Calu3 (cell line): ENCODE measurements around the gene ADCYAP1R1. TPM values are rescaled to one million over a fixed set of nuclear protein-coding genes. Genes with fewer than 3 reads are reported as not detected.

ENCODE experiments used
- BruUV-seq: library from RNA; stranded (reverse); fragments of 400-500 nt; replicated peaks from 2 replicates; lab custom pipeline; 2021; lab: Mats Ljungman, UMichigan
- CTCF ChIA-PET: fragments of 300-600 bp; sonication (Branson Sonifier 250); formaldehyde crosslinking; loops from one replicate; lab custom pipeline; 2022; ENCODE audit warnings: antibody characterized with exemption; lab: Charles Lee
- DNase-seq: peaks from one replicate; pipeline ENCODE4 v3.0.0; 2022
- H3K27ac Mint-ChIP-seq: one replicate; pipeline ENCODE4 v1.8.0; 2022; ENCODE audit warnings: mixed read lengths; ENCODE audit not compliant: unreplicated experiment
- H3K27me3 Mint-ChIP-seq: one replicate; pipeline ENCODE4 v1.8.0; 2022; ENCODE audit warnings: mixed read lengths; ENCODE audit not compliant: unreplicated experiment
- H3K36me3 Mint-ChIP-seq: one replicate; pipeline ENCODE4 v1.8.0; 2022; ENCODE audit warnings: mild to moderate bottlenecking, moderate library complexity, mixed read lengths; ENCODE audit not compliant: insufficient read depth, unreplicated experiment
- H3K4me1 Mint-ChIP-seq: one replicate; pipeline ENCODE4 v1.8.0; 2022; ENCODE audit warnings: mild to moderate bottlenecking, low read depth, mixed read lengths; ENCODE audit not compliant: unreplicated experiment
- H3K4me3 Mint-ChIP-seq: one replicate; pipeline ENCODE4 v1.8.0; 2022; ENCODE audit warnings: mild to moderate bottlenecking, low read depth, moderate library complexity, mixed read lengths; ENCODE audit not compliant: unreplicated experiment
- H3K9me3 Mint-ChIP-seq: one replicate; pipeline ENCODE4 v1.8.0; 2022; ENCODE audit warnings: low read depth, mixed read lengths; ENCODE audit not compliant: unreplicated experiment
- intact Hi-C: fragments of 100-400 bp; cut with micrococcal nuclease; formaldehyde crosslinking; loops from one replicate; pipeline ENCODE4 v1.10.0; 2022; ENCODE audit not compliant: unreplicated experiment
- total RNA-seq: library from RNA; stranded (reverse); gene quantifications from 2 replicates; pipeline ENCODE4 v1.2.3, GENCODE V29; 2022
- TF ChIP-seq, protein P1 (sequence below): fragments of 200-600 bp; IDR thresholded peaks from one replicate; pipeline ENCODE4 v1.8.0; 2022; ENCODE audit warnings: antibody characterized with exemption; ENCODE audit not compliant: unreplicated experiment

The ADCYAP1R1 gene
- total RNA-seq, 1 experiment from 2014 or later = not detected

DNA sequence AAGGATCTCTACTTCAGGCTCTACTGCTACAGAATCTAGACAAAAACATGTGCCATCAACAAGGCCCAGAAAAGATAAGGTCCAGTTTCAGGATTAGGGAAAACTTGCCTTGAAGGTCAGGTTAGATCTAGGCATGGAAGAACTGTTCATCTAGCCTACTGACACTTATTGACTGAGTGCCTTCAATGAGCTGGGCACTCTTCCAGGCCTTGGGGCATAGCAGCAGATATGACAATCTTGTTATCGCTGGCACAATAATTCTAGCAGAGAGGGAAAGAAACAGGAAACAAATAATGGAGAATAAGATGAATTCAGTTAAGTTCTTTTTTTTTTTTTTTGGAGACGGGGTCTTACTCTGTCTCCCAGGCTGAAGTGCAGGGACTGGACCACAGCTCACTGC, 71.6 kb downstream of the ADCYAP1R1 start:
- Mint-ChIP-seq H3K4me1 (peaks cover 7% of the 10 kb centered on the region), H3K4me3 (no peak overlapping the region), H3K9me3 (no peaks in the 10 kb centered on the region), H3K27ac (no peak overlapping the region), H3K36me3 (no peaks in the 10 kb centered on the region), H3K27me3 (peaks cover 76% of the 10 kb centered on the region)
- CTCF ChIA-PET = interaction anchor here (0.7 to 8.5 kb wide), 4 partner anchors 10 to 438 kb away, joined by 3 to 397 read pairs (median 22); no protein-coding TSS in a partner anchor
- TF ChIP-seq, protein P1, sequence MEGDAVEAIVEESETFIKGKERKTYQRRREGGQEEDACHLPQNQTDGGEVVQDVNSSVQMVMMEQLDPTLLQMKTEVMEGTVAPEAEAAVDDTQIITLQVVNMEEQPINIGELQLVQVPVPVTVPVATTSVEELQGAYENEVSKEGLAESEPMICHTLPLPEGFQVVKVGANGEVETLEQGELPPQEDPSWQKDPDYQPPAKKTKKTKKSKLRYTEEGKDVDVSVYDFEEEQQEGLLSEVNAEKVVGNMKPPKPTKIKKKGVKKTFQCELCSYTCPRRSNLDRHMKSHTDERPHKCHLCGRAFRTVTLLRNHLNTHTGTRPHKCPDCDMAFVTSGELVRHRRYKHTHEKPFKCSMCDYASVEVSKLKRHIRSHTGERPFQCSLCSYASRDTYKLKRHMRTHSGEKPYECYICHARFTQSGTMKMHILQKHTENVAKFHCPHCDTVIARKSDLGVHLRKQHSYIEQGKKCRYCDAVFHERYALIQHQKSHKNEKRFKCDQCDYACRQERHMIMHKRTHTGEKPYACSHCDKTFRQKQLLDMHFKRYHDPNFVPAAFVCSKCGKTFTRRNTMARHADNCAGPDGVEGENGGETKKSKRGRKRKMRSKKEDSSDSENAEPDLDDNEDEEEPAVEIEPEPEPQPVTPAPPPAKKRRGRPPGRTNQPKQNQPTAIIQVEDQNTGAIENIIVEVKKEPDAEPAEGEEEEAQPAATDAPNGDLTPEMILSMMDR = no peak
- intact Hi-C loops = no loop called here
- no TSS peak for BruUV-seq
- DNase-seq = no peak

GRCh38 chr7:31125171-31125570, 73.1 kb downstream of the ADCYAP1R1 start:
- TF ChIP-seq, protein P1 = no peak
- Mint-ChIP-seq H3K27ac (no peak overlapping the region), H3K36me3 (no peaks in the 10 kb centered on the region), H3K27me3 (peaks cover 77% of the 10 kb centered on the region), H3K4me3 (no peak overlapping the region), H3K9me3 (no peaks in the 10 kb centered on the region), H3K4me1 (peaks cover 7% of the 10 kb centered on the region)
- no TSS peak for BruUV-seq
- intact Hi-C loops = no loop called here
- CTCF ChIA-PET = interaction anchor here (0.6 to 8.5 kb wide), 8 partner anchors 8 to 560 kb away, joined by 3 to 397 read pairs (median 4); no protein-coding TSS in a partner anchor
- DNase-seq = no peak

GRCh38 chr7:31126976-31127375, 74.9 kb downstream of the ADCYAP1R1 start:
- TF ChIP-seq, protein P1 = no peak
- Mint-ChIP-seq H3K36me3 (no peaks in the 10 kb centered on the region), H3K4me3 (no peak overlapping the region), H3K9me3 (no peaks in the 10 kb centered on the region), H3K27ac (no peak overlapping the region), H3K27me3 (peaks cover 79% of the 10 kb centered on the region), H3K4me1 (peaks cover 7% of the 10 kb centered on the region)
- intact Hi-C loops = no loop called here
- DNase-seq = no peak
- CTCF ChIA-PET = interaction anchor here (0.6 to 2.3 kb wide), 2 partner anchors 143 to 330 kb away, joined by 3 to 25 read pairs; no protein-coding TSS in a partner anchor
- BruUV-seq = no TSS peak

GRCh38 chr7:31129067-31129466, 77.0 kb downstream of the ADCYAP1R1 start:
- Mint-ChIP-seq H3K4me3 (no peak overlapping the region), H3K9me3 (no peaks in the 10 kb centered on the region), H3K27me3 (peaks cover 68% of the 10 kb centered on the region), H3K36me3 (no peaks in the 10 kb centered on the region), H3K4me1 (no peaks in the 10 kb centered on the region), H3K27ac (no peak overlapping the region)
- CTCF ChIA-PET = interaction anchor here (0.7 to 1.0 kb wide), 4 partner anchors 144 to 314 kb away, joined by 3 to 4 read pairs (median 3); no protein-coding TSS in a partner anchor
- TF ChIP-seq, protein P1 = peak; percentile 54
- peak; percentile 34 for DNase-seq
- BruUV-seq = no TSS peak
- intact Hi-C loops = no loop called here
